GM12865 (cell line): ENCODE results near the gene MAPK9.
"Not testable (repeated sequence)": the region's sequence is repeated elsewhere in the genome, so short reads cannot be mapped to it uniquely, and the experiment has no call there.

Experiments used
- DNase-seq: peaks from one replicate; pipeline ENCODE4 v3.0.0; 2010; ENCODE audit warnings: low read depth
- H3K4me3 ChIP-seq: 2 replicates; pipeline ENCODE4 v1.5.1; 2011; ENCODE audit warnings: mild to moderate bottlenecking, low read depth, low read length, control low read depth
- CTCF ChIP-seq: IDR thresholded peaks from 2 replicates; pipeline ENCODE4 v1.5.1; 2011; ENCODE audit warnings: low read length, control low read depth, low read depth, inconsistent platforms; ENCODE audit not compliant: insufficient read depth; ENCODE audit errors: missing control alignments

The MAPK9 gene

GRCh38 chr5:180212363-180213255, 79.3 kb downstream of the MAPK9 start:
- no peak for DNase-seq
- H3K4me3 ChIP-seq = no peak overlapping the region
- TF ChIP-seq CTCF = no peak

- DNase-seq = no peak
- no peak for TF ChIP-seq CTCF
- no peak overlapping the region for H3K4me3 ChIP-seq
Measured at GRCh38 chr5:180211761-180212035, 80.2 kb downstream of the MAPK9 start.

GRCh38 chr5:180210961-180211760, 80.7 kb downstream of the MAPK9 start:
- TF ChIP-seq CTCF = no peak
- DNase-seq = no peak

GRCh38 chr5:180210077-180210476, 81.8 kb downstream of the MAPK9 start:
- not testable (repeated sequence) for DNase-seq

More at GRCh38 chr5:180210961-180211760, 80.7 kb downstream of the MAPK9 start:
- no peak overlapping the region for H3K4me3 ChIP-seq

GRCh38 chr5:180209137-180209581, 82.7 kb downstream of the MAPK9 start, which contains the start of gene RASGEF1C:
RASGEF1C (minus strand) TSS chr5:180209211; CDS start chr5:180138052, 71,159 bp downstream.
- peak; percentile 29 for TF ChIP-seq CTCF
- H3K4me3 ChIP-seq = no peak within 1 kb of the TSS
- peak; percentile 49 for DNase-seq

More at GRCh38 chr5:180210077-180210476, 81.8 kb downstream of the MAPK9 start:
- H3K4me3 ChIP-seq = not testable (repeated sequence)

- H3K4me3 ChIP-seq = no peak overlapping the region
- TF ChIP-seq CTCF = no peak
- DNase-seq = no peak
Measured at GRCh38 chr5:180208435-180209081, 83.3 kb downstream of the MAPK9 start.

- DNase-seq = no peak
- H3K4me3 ChIP-seq = no peak overlapping the region
- TF ChIP-seq CTCF = no peak
Measured at GRCh38 chr5:180208038-180208434, 83.8 kb downstream of the MAPK9 start.
